PC-3 (cell line): ENCODE measurements around the gene TSPAN13. TPM values are rescaled to one million over a fixed set of nuclear protein-coding genes. Genes with fewer than 3 reads are reported as not detected.

ENCODE experiments used
- ATAC-seq: fragments of 200-7000 bp; cut with Tn5 transposase; 2 replicates; pipeline ENCODE4 v1.9.1; 2020; ENCODE audit warnings: mild to moderate bottlenecking, moderate library complexity
- BruUV-seq: library from RNA; stranded (reverse); fragments of 400-500 nt; replicated peaks from 2 replicates; lab custom pipeline; 2021; lab: Mats Ljungman, UMichigan
- CTCF ChIA-PET: fragments of 300-600 bp; sonication (Branson Sonifier 250); formaldehyde crosslinking; loops from one replicate; lab custom pipeline; 2022; ENCODE audit warnings: antibody characterized with exemption; lab: Charles Lee
- POLR2A ChIA-PET: fragments of 300-600 bp; sonication (Branson Sonifier 250); formaldehyde crosslinking; loops from one replicate; lab custom pipeline; 2022; ENCODE audit warnings: antibody characterized with exemption; ENCODE audit not compliant: unreplicated experiment; lab: Charles Lee
- DNase-seq: peaks from one replicate; pipeline ENCODE4 v3.0.0-alpha.2; 2015
- H2AFZ ChIP-seq: fragments of 300-600 bp; sonication (generic); 2 replicates; pipeline ENCODE4 v1.6.0; 2016; ENCODE audit warnings: antibody characterized with exemption, low read length
- H3F3A ChIP-seq: fragments of 300-600 bp; sonication (generic); one replicate; pipeline ENCODE4 v1.6.0; 2017; ENCODE audit warnings: antibody characterized with exemption, low read length, control low read depth, mild to moderate bottlenecking; ENCODE audit not compliant: unreplicated experiment
- H3K27ac ChIP-seq: fragments of 300-600 bp; sonication (generic); 2 replicates; pipeline ENCODE4 v1.5.1; 2016; ENCODE audit warnings: mild to moderate bottlenecking, low read length
- H3K27me3 ChIP-seq: fragments of 300-600 bp; sonication (generic); 2 replicates; pipeline ENCODE4 v1.6.1; 2016; ENCODE audit warnings: low read length, mixed read lengths
- H3K36me3 ChIP-seq: fragments of 300-600 bp; sonication (generic); 2 replicates; pipeline ENCODE4 v1.6.1; 2016; ENCODE audit warnings: low read depth, mixed run types, low read length, mixed read lengths
- H3K4me1 ChIP-seq: fragments of 300-600 bp; sonication (generic); 2 replicates; pipeline ENCODE4 v1.5.1; 2016; ENCODE audit warnings: low read length; ENCODE audit not compliant: insufficient read depth
- H3K4me2 ChIP-seq: fragments of 300-600 bp; sonication (generic); 2 replicates; pipeline ENCODE4 v1.6.0; 2016; ENCODE audit warnings: low read length
- H3K4me3 ChIP-seq: fragments of 300-600 bp; sonication (generic); 2 replicates; pipeline ENCODE4 v1.5.1; 2016; ENCODE audit warnings: mild to moderate bottlenecking, low read length, mixed read lengths
- H3K79me2 ChIP-seq: fragments of 300-600 bp; sonication (generic); 2 replicates; pipeline ENCODE4 v1.6.1; 2017; ENCODE audit warnings: low read length, mixed read lengths
- H3K9ac ChIP-seq: fragments of 300-600 bp; sonication (generic); 2 replicates; pipeline ENCODE4 v1.6.0; 2016; ENCODE audit warnings: mild to moderate bottlenecking, low read length
- H3K9me2 ChIP-seq: fragments of 300-600 bp; sonication (generic); replicated peaks from 2 replicates; pipeline ENCODE4 v1.6.1; 2016; ENCODE audit warnings: mixed run types, low read length, mixed read lengths
- H3K9me3 ChIP-seq: fragments of 300-600 bp; sonication (generic); 2 replicates; pipeline ENCODE4 v1.6.1; 2016; ENCODE audit warnings: low read length, mixed read lengths
- H4K20me1 ChIP-seq: fragments of 300-600 bp; sonication (generic); 2 replicates; pipeline ENCODE4 v1.6.1; 2016; ENCODE audit warnings: low read length, mixed read lengths
- CTCF ChIP-seq: fragments of 300-600 bp; sonication (generic); conservative IDR thresholded peaks from 2 replicates; pipeline ENCODE4 v1.5.1; 2017; ENCODE audit warnings: antibody characterized with exemption, low read depth, mild to moderate bottlenecking, low read length
- EZH2 ChIP-seq: fragments of 300-600 bp; sonication (generic); IDR thresholded peaks from one replicate; pipeline ENCODE4 v1.6.1; 2017; ENCODE audit warnings: antibody characterized with exemption, mild to moderate bottlenecking, low read length; ENCODE audit not compliant: unreplicated experiment
- EZH2phosphoT487 ChIP-seq: fragments of 300-600 bp; sonication (generic); IDR thresholded peaks from 2 replicates; pipeline ENCODE4 v1.6.1; 2018; ENCODE audit warnings: mild to moderate bottlenecking, antibody characterized with exemption, low read length, borderline replicate concordance
- intact Hi-C: fragments of 100-400 bp; cut with micrococcal nuclease; formaldehyde crosslinking; loops from 2 replicates; pipeline ENCODE4 v1.9.0; 2023
- total RNA-seq: library from RNA; depleted of rRNA; stranded (reverse); fragments of >200 nt; gene quantifications from 2 replicates; pipeline ENCODE4 v1.2.3, GENCODE V29; 2014

TSPAN13 gene
- total RNA-seq, 1 experiment from 2014 or later = 34.9 TPM

GRCh38 chr7:16739863-16740622 is 13.5 kb upstream of the TSPAN13 start:
- DNase-seq (peak; percentile 92), ATAC-seq (peak; percentile 97)
- Histone ChIP-seq H3K27me3 (no peaks in the 10 kb centered on the region), H3K4me3 (no peak overlapping the region), H3K9me3 (no peaks in the 10 kb centered on the region), H3K9me2 (no peaks in the 10 kb centered on the region), H3K9ac (no peak overlapping the region), H3K27ac (peak overlapping the region; percentile 65), H3K4me1 (peaks cover 41% of the 10 kb centered on the region), H3K4me2 (peak overlapping the region; percentile 37), H4K20me1 (no peaks in the 10 kb centered on the region), H3K36me3 (no peaks in the 10 kb centered on the region), H2AFZ (no peak overlapping the region), H3K79me2 (no peaks in the 10 kb centered on the region), H3F3A (no peaks in the 10 kb centered on the region)
- ChIA-PET CTCF (interaction anchor here (0.8 kb wide), 1 partner anchor 61 kb away, joined by 3 read pairs; no protein-coding TSS in a partner anchor), POLR2A (interaction anchor here (0.6 kb wide), 1 partner anchor 141 kb away, joined by 6 read pairs; no protein-coding TSS in a partner anchor)
- no peak for TF ChIP-seq EZH2
- no peak for TF ChIP-seq EZH2phosphoT487
- no peak for TF ChIP-seq CTCF
- no TSS peak for BruUV-seq
- intact Hi-C loops = loop anchor here (1.0 kb wide), 1 partner anchor 13 kb away; the partner anchor contains the start of gene TSPAN13

GRCh38 chr7:16740623-16740953 is 13.0 kb upstream of the TSPAN13 start:
- CTCF ChIA-PET = interaction anchor here (0.8 kb wide), 1 partner anchor 60 kb away, joined by 3 read pairs; no protein-coding TSS in a partner anchor
- DNase-seq (no peak), ATAC-seq (no peak)
- H3K9me2 ChIP-seq = no peaks in the 10 kb centered on the region
- H3K4me2 ChIP-seq = peak overlapping the region; percentile 37
- POLR2A ChIA-PET = interaction anchor here (0.6 kb wide), 1 partner anchor 141 kb away, joined by 6 read pairs; no protein-coding TSS in a partner anchor
- H3K9ac ChIP-seq = no peak overlapping the region
- no peaks in the 10 kb centered on the region for H3F3A ChIP-seq
- H3K9me3 ChIP-seq = no peaks in the 10 kb centered on the region
- H4K20me1 ChIP-seq = no peaks in the 10 kb centered on the region
- H3K36me3 ChIP-seq = no peaks in the 10 kb centered on the region
- no peak for TF ChIP-seq CTCF
- TF ChIP-seq EZH2phosphoT487 = no peak
- TF ChIP-seq EZH2 = no peak
- no peak overlapping the region for H3K4me3 ChIP-seq
- peaks cover 35% of the 10 kb centered on the region for H3K4me1 ChIP-seq
- H3K27me3 ChIP-seq = no peaks in the 10 kb centered on the region
- H3K27ac ChIP-seq = peak overlapping the region; percentile 65
- no peaks in the 10 kb centered on the region for H3K79me2 ChIP-seq
- intact Hi-C loops = loop anchor here (1.0 kb wide), 1 partner anchor 13 kb away; the partner anchor contains the start of gene TSPAN13
- no peak overlapping the region for H2AFZ ChIP-seq
- BruUV-seq = no TSS peak

- no TSS peak for BruUV-seq
- ChIA-PET CTCF (no interaction called here), POLR2A (no interaction called here)
- Histone ChIP-seq H3K9ac (no peak overlapping the region), H2AFZ (no peak overlapping the region), H4K20me1 (no peaks in the 10 kb centered on the region), H3K4me1 (peaks cover 35% of the 10 kb centered on the region), H3K9me2 (no peaks in the 10 kb centered on the region), H3K4me3 (no peak overlapping the region), H3K27ac (peak overlapping the region; percentile 65), H3K79me2 (no peaks in the 10 kb centered on the region), H3K9me3 (no peaks in the 10 kb centered on the region), H3F3A (no peaks in the 10 kb centered on the region), H3K4me2 (0 out of 2 replicates have a peak overlapping the region, but pooled peaks have one; percentile 37), H3K27me3 (no peaks in the 10 kb centered on the region), H3K36me3 (no peaks in the 10 kb centered on the region)
- intact Hi-C loops = loop anchor here (1.0 kb wide), 1 partner anchor 12 kb away; the partner anchor contains the start of gene TSPAN13
- DNase-seq (no peak), ATAC-seq (no peak)
- no peak for TF ChIP-seq EZH2phosphoT487
- no peak for TF ChIP-seq EZH2
- no peak for TF ChIP-seq CTCF
Observed at GRCh38 chr7:16740996-16741395, 12.6 kb upstream of the TSPAN13 start.
